ENCODE measurements around the gene NTM. TPM values are rescaled to one million over a fixed set of nuclear protein-coding genes. Genes with fewer than 3 reads are reported as not detected.

NTM gene
- total and polyA plus RNA-seq, 7 donors = 0.07 to 1.1 (median 0.22) TPM; not detected in 2

DNA sequence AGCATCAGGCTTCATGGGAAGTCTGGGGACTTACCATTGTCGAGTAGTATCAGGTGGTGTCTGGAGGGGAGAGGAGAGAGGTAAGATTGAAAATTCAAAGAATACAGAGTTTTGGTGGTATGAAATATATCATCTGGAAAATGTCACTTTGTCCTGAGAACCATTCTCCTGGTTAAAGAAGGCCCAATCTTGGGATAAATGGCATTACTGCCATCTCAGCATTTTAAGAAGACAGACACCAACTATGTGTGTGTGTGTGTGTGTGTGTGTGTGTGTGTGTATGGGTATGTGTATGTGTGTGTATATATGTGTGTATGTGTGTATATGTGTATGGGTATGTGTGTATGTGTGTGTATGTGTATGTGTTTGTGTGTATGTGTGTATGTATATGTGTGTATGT lies 673.3 kb downstream of the NTM start:
- ATAC-seq (no peak), DNase-seq (no peak)
- intact Hi-C loops (cut with DNase I) = no loop called here
- no peak overlapping the region for H3K4me3 ChIP-seq
- no peaks in the 10 kb centered on the region for H3K36me3 ChIP-seq (ENCODE audit: insufficient read depth in 1 of 2, low read depth in 1 of 2)
- H3K4me1 ChIP-seq = no peaks in the 10 kb centered on the region
- no peaks in the 10 kb centered on the region for H3K9me3 ChIP-seq
- H3K27me3 ChIP-seq (ENCODE audit: insufficient read depth in 3 of 3, low read length in 2 of 3) = no peaks in the 10 kb centered on the region
- no peak overlapping the region for H3K27ac ChIP-seq
- TF ChIP-seq CTCF (IDR thresholded peaks at IDR 0.05) = no peak
- whole genome bisulfite sequencing, 3 donors = 84 to 90% (median 85%) methylated on average over 1 of the region's 1 CpG

- intact Hi-C loops (cut with DNase I) = no loop called here
- TF ChIP-seq CTCF (IDR thresholded peaks at IDR 0.05) = no peak
- Histone ChIP-seq H3K9me3 (no peaks in the 10 kb centered on the region), H3K4me3 (no peak overlapping the region), H3K27me3 (ENCODE audit: insufficient read depth in 3 of 3, low read length in 2 of 3) (no peaks in the 10 kb centered on the region), H3K36me3 (ENCODE audit: insufficient read depth in 1 of 2, low read depth in 1 of 2) (no peaks in the 10 kb centered on the region), H3K27ac (no peak overlapping the region), H3K4me1 (no peaks in the 10 kb centered on the region)
- no peak for ATAC-seq
- WGBS, 3 donors = 89 to 93% (median 91%) methylated on average over 3 of the region's 3 CpGs
- no peak for DNase-seq
These were observed 674.7 kb downstream of the NTM start for GRCh38 chr11:132045107-132045506.

DNA sequence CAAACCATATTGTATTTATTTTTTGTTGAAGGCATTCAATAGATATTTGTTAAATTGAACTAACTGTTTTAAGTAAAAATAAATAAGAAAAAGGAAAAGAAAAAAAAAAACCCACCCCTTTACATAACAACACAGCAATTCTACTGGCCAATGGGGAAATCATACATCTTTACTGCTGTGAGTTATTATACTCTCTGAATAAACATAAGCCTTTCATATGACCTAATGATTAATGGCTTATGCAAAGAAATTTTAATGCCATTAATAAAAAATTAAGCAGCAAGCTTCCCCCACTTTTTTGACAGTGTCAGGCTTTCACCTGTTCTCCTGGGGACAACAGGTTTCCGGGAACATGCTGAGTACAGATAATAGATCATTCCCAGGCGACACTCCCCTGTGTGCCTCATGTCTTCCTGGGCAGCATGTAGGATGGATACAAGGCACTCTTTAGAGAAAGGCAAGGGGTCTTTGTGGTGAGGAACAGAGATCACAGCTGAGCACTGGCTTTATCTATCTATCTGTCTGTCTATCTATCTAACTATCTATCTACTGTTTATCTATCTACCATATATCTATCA lies 676.0 kb downstream of the NTM start:
- Histone ChIP-seq H3K4me1 (no peaks in the 10 kb centered on the region), H3K4me3 (no peak overlapping the region), H3K27ac (no peak overlapping the region), H3K36me3 (ENCODE audit: insufficient read depth in 1 of 2, low read depth in 1 of 2) (no peaks in the 10 kb centered on the region), H3K9me3 (no peaks in the 10 kb centered on the region), H3K27me3 (ENCODE audit: insufficient read depth in 3 of 3, low read length in 2 of 3) (no peaks in the 10 kb centered on the region)
- intact Hi-C loops (cut with DNase I) = no loop called here
- no peak for TF ChIP-seq CTCF (IDR thresholded peaks at IDR 0.05)
- ATAC-seq = no peak
- no peak for DNase-seq
- 79 to 91% (median 87%) methylated on average over 2 of the region's 2 CpGs for WGBS, 3 donors

- Histone ChIP-seq H3K27me3 (ENCODE audit: insufficient read depth in 3 of 3, low read length in 2 of 3) (no peaks in the 10 kb centered on the region), H3K36me3 (ENCODE audit: insufficient read depth in 1 of 2, low read depth in 1 of 2) (no peaks in the 10 kb centered on the region), H3K27ac (no peak overlapping the region), H3K9me3 (no peaks in the 10 kb centered on the region), H3K4me3 (no peak overlapping the region), H3K4me1 (no peaks in the 10 kb centered on the region)
- ATAC-seq (no peak), DNase-seq (no peak)
- intact Hi-C loops (cut with DNase I) = no loop called here
- TF ChIP-seq CTCF (IDR thresholded peaks at IDR 0.05) = no peak
These were observed 676.8 kb downstream of the NTM start for GRCh38 chr11:132047167-132047566.

- Histone ChIP-seq H3K4me3 (no peak overlapping the region), H3K27ac (no peak overlapping the region), H3K4me1 (no peaks in the 10 kb centered on the region), H3K9me3 (no peaks in the 10 kb centered on the region), H3K27me3 (ENCODE audit: insufficient read depth in 3 of 3, low read length in 2 of 3) (no peaks in the 10 kb centered on the region), H3K36me3 (ENCODE audit: insufficient read depth in 1 of 2, low read depth in 1 of 2) (no peaks in the 10 kb centered on the region)
- no peak for TF ChIP-seq CTCF (IDR thresholded peaks at IDR 0.05)
- no peak for DNase-seq
- ATAC-seq = no peak
- intact Hi-C loops (cut with DNase I) = no loop called here
- WGBS, 3 donors = 73 to 75% (median 74%) methylated on average over 4 of the region's 4 CpGs
These were observed 677.6 kb downstream of the NTM start for GRCh38 chr11:132048040-132048439.

Measured in psoas muscle (tissue), 8 donors.